Skeletal muscle satellite cell (primary cell): ENCODE measurements around the gene SYNDIG1.

Source experiments
- H3K27me3 ChIP-seq: 2 replicates; pipeline ENCODE4 v1.7.0; 2013; ENCODE audit warnings: low read length; ENCODE audit not compliant: control insufficient read depth, insufficient read depth
- H3K36me3 ChIP-seq: 2 replicates; pipeline ENCODE4 v1.7.0; 2013; ENCODE audit warnings: mild to moderate bottlenecking, control low read depth, low read length; ENCODE audit not compliant: insufficient read depth
- H3K4me1 ChIP-seq: 2 replicates; pipeline ENCODE4 v1.7.0; 2013; ENCODE audit warnings: low read length; ENCODE audit not compliant: control insufficient read depth, insufficient read depth
- H3K4me2 ChIP-seq: 2 replicates; pipeline ENCODE4 v1.7.0; 2013; ENCODE audit warnings: mild to moderate bottlenecking, low read length
- H3K4me3 ChIP-seq: 2 replicates; pipeline ENCODE4 v1.7.0; 2013; ENCODE audit warnings: low read length
- H3K9ac ChIP-seq: 2 replicates; pipeline ENCODE4 v1.7.0; 2013; ENCODE audit warnings: mild to moderate bottlenecking, low read depth, low read length, moderate library complexity
- H3K9me3 ChIP-seq: replicated peaks from 2 replicates; pipeline ENCODE4 v1.7.0; 2013; ENCODE audit warnings: mild to moderate bottlenecking, control low read depth, low read length

Gene SYNDIG1

GRCh38 chr20:24693466-24694156 is 224.2 kb downstream of the SYNDIG1 start:
- H3K27me3 ChIP-seq = peaks cover 13% of the 10 kb centered on the region
- H3K4me3 ChIP-seq = no peak overlapping the region
- H3K9me3 ChIP-seq = no peaks in the 10 kb centered on the region
- H3K4me1 ChIP-seq = peaks cover 11% of the 10 kb centered on the region
- H3K9ac ChIP-seq = no peak overlapping the region
- H3K4me2 ChIP-seq = no peak overlapping the region
- no peaks in the 10 kb centered on the region for H3K36me3 ChIP-seq

- peaks cover 11% of the 10 kb centered on the region for H3K4me1 ChIP-seq
- no peaks in the 10 kb centered on the region for H3K9me3 ChIP-seq
- no peak overlapping the region for H3K4me3 ChIP-seq
- no peaks in the 10 kb centered on the region for H3K36me3 ChIP-seq
- no peak overlapping the region for H3K4me2 ChIP-seq
- peaks cover 19% of the 10 kb centered on the region for H3K27me3 ChIP-seq
- H3K9ac ChIP-seq = no peak overlapping the region
These were observed 224.8 kb downstream of the SYNDIG1 start for GRCh38 chr20:24694157-24694726.

GRCh38 chr20:24694727-24695528 is 225.5 kb downstream of the SYNDIG1 start:
- Histone ChIP-seq H3K9me3 (no peaks in the 10 kb centered on the region), H3K4me3 (no peak overlapping the region), H3K36me3 (no peaks in the 10 kb centered on the region)

GRCh38 chr20:24695529-24696225 is 226.2 kb downstream of the SYNDIG1 start:
- Histone ChIP-seq H3K9me3 (no peaks in the 10 kb centered on the region), H3K36me3 (no peaks in the 10 kb centered on the region), H3K4me3 (no peak overlapping the region), H3K9ac (no peak overlapping the region), H3K4me1 (peaks cover 11% of the 10 kb centered on the region), H3K27me3 (peaks cover 26% of the 10 kb centered on the region), H3K4me2 (no peak overlapping the region)

More at GRCh38 chr20:24694727-24695528, 225.5 kb downstream of the SYNDIG1 start:
- H3K9ac ChIP-seq = no peak overlapping the region
- H3K4me1 ChIP-seq = peaks cover 11% of the 10 kb centered on the region
- H3K27me3 ChIP-seq = peaks cover 19% of the 10 kb centered on the region
- no peak overlapping the region for H3K4me2 ChIP-seq

GRCh38 chr20:24696396-24696795 is 227.0 kb downstream of the SYNDIG1 start:
- Histone ChIP-seq H3K36me3 (no peaks in the 10 kb centered on the region), H3K4me2 (no peak overlapping the region), H3K4me3 (no peak overlapping the region), H3K9me3 (no peaks in the 10 kb centered on the region), H3K4me1 (peaks cover 11% of the 10 kb centered on the region), H3K9ac (no peak overlapping the region), H3K27me3 (peaks cover 31% of the 10 kb centered on the region)

- no peaks in the 10 kb centered on the region for H3K9me3 ChIP-seq
- no peak overlapping the region for H3K4me3 ChIP-seq
- peaks cover 11% of the 10 kb centered on the region for H3K4me1 ChIP-seq
- H3K36me3 ChIP-seq = no peaks in the 10 kb centered on the region
- no peak overlapping the region for H3K4me2 ChIP-seq
- H3K27me3 ChIP-seq = peaks cover 37% of the 10 kb centered on the region
- no peak overlapping the region for H3K9ac ChIP-seq
These were observed 228.0 kb downstream of the SYNDIG1 start for GRCh38 chr20:24697411-24697810.

- Histone ChIP-seq H3K4me3 (no peak overlapping the region), H3K27me3 (peaks cover 42% of the 10 kb centered on the region), H3K4me2 (no peak overlapping the region), H3K9me3 (no peaks in the 10 kb centered on the region), H3K4me1 (peaks cover 11% of the 10 kb centered on the region), H3K9ac (no peak overlapping the region), H3K36me3 (no peaks in the 10 kb centered on the region)
These were observed 228.8 kb downstream of the SYNDIG1 start for GRCh38 chr20:24698189-24698588.

- H3K27me3 ChIP-seq = peaks cover 44% of the 10 kb centered on the region
- no peak overlapping the region for H3K9ac ChIP-seq
- H3K4me3 ChIP-seq = no peak overlapping the region
- no peak overlapping the region for H3K4me2 ChIP-seq
- H3K4me1 ChIP-seq = peaks cover 11% of the 10 kb centered on the region
- no peaks in the 10 kb centered on the region for H3K9me3 ChIP-seq
- H3K36me3 ChIP-seq = no peaks in the 10 kb centered on the region
These were observed 229.3 kb downstream of the SYNDIG1 start for GRCh38 chr20:24698706-24699206.

- no peak overlapping the region for H3K4me2 ChIP-seq
These were observed 230.1 kb downstream of the SYNDIG1 start for GRCh38 chr20:24699321-24700165.

GRCh38 chr20:24700166-24700860 is 230.9 kb downstream of the SYNDIG1 start:
- peaks cover under 1% of the 10 kb centered on the region for H3K4me1 ChIP-seq
- H3K4me2 ChIP-seq = no peak overlapping the region
- peaks cover 46% of the 10 kb centered on the region for H3K27me3 ChIP-seq
- H3K9ac ChIP-seq = no peak overlapping the region
- H3K9me3 ChIP-seq = no peaks in the 10 kb centered on the region
- H3K4me3 ChIP-seq = no peak overlapping the region
- no peaks in the 10 kb centered on the region for H3K36me3 ChIP-seq

More at GRCh38 chr20:24699321-24700165, 230.1 kb downstream of the SYNDIG1 start:
- Histone ChIP-seq H3K9ac (no peak overlapping the region), H3K4me1 (peaks cover 9% of the 10 kb centered on the region), H3K4me3 (no peak overlapping the region), H3K27me3 (peaks cover 46% of the 10 kb centered on the region), H3K9me3 (no peaks in the 10 kb centered on the region), H3K36me3 (no peaks in the 10 kb centered on the region)
